ENCODE data around the gene ZNRF4.

Gene ZNRF4

GRCh38 chr19:5443723-5444122 lies 11.5 kb upstream of the ZNRF4 start:
- DNase-seq: no peak

- DNase-seq: no peak
These were observed 10.8 kb upstream of the ZNRF4 start for GRCh38 chr19:5444431-5444830.

GRCh38 chr19:5445071-5445470 lies 10.1 kb upstream of the ZNRF4 start:
- DNase-seq: no peak

- no peak for DNase-seq
These were observed 9.6 kb upstream of the ZNRF4 start for GRCh38 chr19:5445561-5446055.

GRCh38 chr19:5447700-5448311 lies 7.4 kb upstream of the ZNRF4 start:
- no peak for DNase-seq

- DNase-seq: no peak
These were observed 6.8 kb upstream of the ZNRF4 start for GRCh38 chr19:5448374-5448773.

- DNase-seq: no peak
These were observed 4.6 kb upstream of the ZNRF4 start for GRCh38 chr19:5450482-5451126.

GRCh38 chr19:5451494-5451893 lies 3.7 kb upstream of the ZNRF4 start:
- DNase-seq: no peak

- DNase-seq: no peak
These were observed 2.3 kb upstream of the ZNRF4 start for GRCh38 chr19:5452594-5453565.

- DNase-seq: no peak
These were observed 474 bp upstream of the ZNRF4 start for GRCh38 chr19:5454743-5455142.

- no peak for DNase-seq
These were observed 1.1 kb downstream of the ZNRF4 start for GRCh38 chr19:5456130-5456840.

GRCh38 chr19:5456841-5457200 lies 1.6 kb downstream of the ZNRF4 start:
- no peak for DNase-seq

- DNase-seq: no peak
These were observed 2.5 kb downstream of the ZNRF4 start for GRCh38 chr19:5457709-5458108.

- no peak for DNase-seq
These were observed 3.2 kb downstream of the ZNRF4 start for GRCh38 chr19:5458420-5458819.

GRCh38 chr19:5459360-5459759 lies 4.1 kb downstream of the ZNRF4 start:
- no peak for DNase-seq

- no peak for DNase-seq
These were observed 5.5 kb downstream of the ZNRF4 start for GRCh38 chr19:5460748-5461147.

- DNase-seq: no peak
These were observed 8.7 kb downstream of the ZNRF4 start for GRCh38 chr19:5463959-5464358.

GRCh38 chr19:5466072-5466471 lies 10.9 kb downstream of the ZNRF4 start:
- DNase-seq: no peak

- DNase-seq: no peak
These were observed 11.6 kb downstream of the ZNRF4 start for GRCh38 chr19:5466814-5467291.

GRCh38 chr19:5470264-5470671 lies 15.1 kb downstream of the ZNRF4 start:
- no peak for DNase-seq

GRCh38 chr19:5472286-5472685 lies 17.1 kb downstream of the ZNRF4 start:
- no peak for DNase-seq

- no peak for DNase-seq
These were observed 18.4 kb downstream of the ZNRF4 start for GRCh38 chr19:5473646-5474045.
